IMR-90 (cell line): Measurements from ENCODE around the gene DENND1A. TPM values are rescaled to one million over a fixed set of nuclear protein-coding genes. Genes with fewer than 3 reads are reported as not detected.

Experiments
- ATAC-seq: fragments of 200-7000 bp; cut with Tn5 transposase; 2 replicates; pipeline ENCODE4 v1.9.1; 2020; ENCODE audit warnings: low read depth, mild to moderate bottlenecking, moderate library complexity
- BruUV-seq: library from RNA; stranded (reverse); fragments of 400-500 nt; replicated peaks from 2 replicates; lab custom pipeline; 2021; lab: Mats Ljungman, UMichigan
- CTCF ChIA-PET: fragments of 300-600 bp; formaldehyde crosslinking; extraction: SDS; loops from one replicate; lab custom pipeline; 2021; ENCODE audit warnings: antibody characterized with exemption; lab: Yijun Ruan, JAX
- POLR2A ChIA-PET: fragments of 300-600 bp; sonication (Branson Sonifier 250); formaldehyde crosslinking; loops from one replicate; lab custom pipeline; 2022; ENCODE audit warnings: antibody characterized with exemption; ENCODE audit not compliant: unreplicated experiment; lab: Charles Lee
- DNase-seq: peaks from one replicate; pipeline ENCODE4 v3.0.0; 2013
- H2AFZ ChIP-seq: replicated peaks from 2 replicates; pipeline ENCODE3; 2013; ENCODE audit warnings: low read length, mild to moderate bottlenecking; ENCODE audit not compliant: poor library complexity
- H2AK5ac ChIP-seq: 2 replicates; pipeline ENCODE4 v1.6.1; 2013; ENCODE audit warnings: low read depth, low read length, inconsistent platforms
- H2AK9ac ChIP-seq: replicated peaks from 2 replicates; pipeline ENCODE3; 2013; ENCODE audit warnings: mild to moderate bottlenecking, low read depth, low read length, moderate library complexity; ENCODE audit not compliant: poor library complexity
- H2BK120ac ChIP-seq: 2 replicates; pipeline ENCODE4 v1.6.1; 2013; ENCODE audit warnings: low read depth, low read length, inconsistent platforms
- H2BK15ac ChIP-seq: 3 replicates; pipeline ENCODE4 v1.6.1; 2013; ENCODE audit warnings: low read depth, low read length, inconsistent platforms
- H2BK20ac ChIP-seq: 2 replicates; pipeline ENCODE4 v1.6.1; 2013; ENCODE audit warnings: low read depth, mild to moderate bottlenecking, inconsistent platforms, low read length, moderate library complexity
- H2BK5ac ChIP-seq: 2 replicates; pipeline ENCODE4 v1.6.1; 2013; ENCODE audit warnings: mild to moderate bottlenecking, low read depth, low read length, inconsistent platforms; ENCODE audit not compliant: poor library complexity, severe bottlenecking
- H3K14ac ChIP-seq: replicated peaks from 2 replicates; pipeline ENCODE4 v1.6.1; 2013; ENCODE audit warnings: low read depth, low read length, inconsistent platforms
- H3K18ac ChIP-seq: 2 replicates; pipeline ENCODE4 v1.6.1; 2013; ENCODE audit warnings: low read depth, low read length, control low read depth
- H3K23ac ChIP-seq: 2 replicates; pipeline ENCODE4 v1.6.1; 2013; ENCODE audit warnings: low read depth, low read length, inconsistent platforms
- H3K27ac ChIP-seq: 2 replicates; pipeline ENCODE4 v1.5.1; 2013; ENCODE audit warnings: mild to moderate bottlenecking, control low read depth, low read length; ENCODE audit not compliant: insufficient read depth
- H3K27me3 ChIP-seq: 2 replicates; pipeline ENCODE4 v1.6.1; 2013; ENCODE audit warnings: low read length; ENCODE audit not compliant: control insufficient read depth, insufficient read depth
- H3K36me3 ChIP-seq: 2 replicates; pipeline ENCODE4 v1.6.1; 2013; ENCODE audit warnings: low read length, mixed read lengths; ENCODE audit not compliant: control insufficient read depth, insufficient read depth
- H3K4ac ChIP-seq: 2 replicates; pipeline ENCODE4 v1.6.1; 2013; ENCODE audit warnings: low read depth, low read length, inconsistent platforms
- H3K4me1 ChIP-seq: 2 replicates; pipeline ENCODE4 v1.6.1; 2013; ENCODE audit warnings: low read length, mixed read lengths; ENCODE audit not compliant: control insufficient read depth, insufficient read depth
- H3K4me2 ChIP-seq: 2 replicates; pipeline ENCODE4 v1.6.1; 2013; ENCODE audit warnings: low read depth, mild to moderate bottlenecking, control low read depth, low read length, moderate library complexity
- H3K4me3 ChIP-seq: 2 replicates; pipeline ENCODE4 v1.5.1; 2013; ENCODE audit warnings: low read depth, mild to moderate bottlenecking, control low read depth, low read length, moderate library complexity; ENCODE audit not compliant: insufficient read depth
- H3K56ac ChIP-seq: 2 replicates; pipeline ENCODE4 v1.6.1; 2013; ENCODE audit warnings: low read length, inconsistent platforms; ENCODE audit not compliant: insufficient read depth; ENCODE audit errors: extremely low read depth
- H3K79me1 ChIP-seq, 2 experiments: 2 replicates each; pipeline ENCODE4 v1.6.1; 2013; ENCODE audit warnings: low read length in 2 of 2, inconsistent platforms in 1 of 2, low read depth in 1 of 2
- H3K9ac ChIP-seq: 2 replicates; pipeline ENCODE4 v1.6.1; 2013; ENCODE audit warnings: low read depth, low read length, control low read depth
- H3K9me1 ChIP-seq: 2 replicates; pipeline ENCODE4 v1.6.1; 2013; ENCODE audit warnings: low read length, inconsistent platforms; ENCODE audit not compliant: insufficient read depth
- H3K9me3 ChIP-seq: 2 replicates; pipeline ENCODE4 v1.6.1; 2013; ENCODE audit warnings: low read length; ENCODE audit not compliant: control insufficient read depth, insufficient read depth
- H4K20me1 ChIP-seq: 2 replicates; pipeline ENCODE4 v1.6.1; 2013; ENCODE audit warnings: low read length, inconsistent platforms; ENCODE audit not compliant: insufficient read depth
- H4K5ac ChIP-seq: 2 replicates; pipeline ENCODE4 v1.6.1; 2013; ENCODE audit warnings: mild to moderate bottlenecking, low read depth, low read length, control low read depth
- H4K8ac ChIP-seq, 2 experiments: 2 replicates each; pipeline ENCODE4 v1.6.1; 2013; ENCODE audit warnings: low read depth in 2 of 2, low read length in 2 of 2, control low read depth in 1 of 2, inconsistent platforms in 1 of 2
- H4K91ac ChIP-seq: 2 replicates; pipeline ENCODE4 v1.6.1; 2013; ENCODE audit warnings: low read depth, low read length, inconsistent platforms; ENCODE audit not compliant: insufficient read depth
- CEBPB ChIP-seq: IDR thresholded peaks from 2 replicates; pipeline ENCODE4 v1.6.1; 2012; ENCODE audit warnings: low read depth, low read length, improper control_type of control experiment
- FOS ChIP-seq: fragments of 150-350 bp; IDR thresholded peaks from 2 replicates; pipeline ENCODE4 v1.6.1; 2016; ENCODE audit warnings: low read depth, low read length
- MAFK ChIP-seq: IDR thresholded peaks from 2 replicates; pipeline ENCODE4 v1.6.1; 2012; ENCODE audit warnings: low read depth, low read length, improper control_type of control experiment
- NFE2L2 ChIP-seq: fragments of 150-350 bp; IDR thresholded peaks from 2 replicates; pipeline ENCODE4 v1.6.1; 2016; ENCODE audit warnings: low read depth, mild to moderate bottlenecking, low read length
- WGBS, 2 experiments: methylation state at CpG; one replicate each; pipeline versions ENCODE4 v1.1.5 to v1.1.7; 2013; ENCODE audit warnings: missing lambda C conversion rate in 2 of 2; ENCODE audit not compliant: insufficient read length in 1 of 2; ENCODE audit errors: extremely low coverage in 2 of 2; 5-methylcytosine and 5-hydroxymethylcytosine counted together
- dilution Hi-C: fragments of 300-500 bp; cut with HindIII; formaldehyde crosslinking; loops from one replicate; pipeline ENCODE4 v1.14.3; 2018; ENCODE audit warnings: low sequenced_read_pairs; ENCODE audit not compliant: unreplicated experiment
- in situ Hi-C: fragments of 300-500 bp; cut with MboI; formaldehyde crosslinking; loops from 3 replicates; pipeline ENCODE4 v1.14.3; 2019; ENCODE audit warnings: low sequenced_read_pairs, inconsistent platforms, mixed read lengths
- intact Hi-C: fragments of 100-400 bp; cut with micrococcal nuclease; formaldehyde crosslinking; loops from 2 replicates; pipeline ENCODE4 v1.10.0; 2022
- polyA plus RNA-seq, 3 experiments: library from polyadenylated mRNA; depleted of rRNA; stranded (reverse); fragments of >200 nt; gene quantifications; 2 replicates each; pipeline ENCODE4 v1.2.3, GENCODE V29; 2012; ENCODE audit warnings: low replicate concordance in 1 of 3
- total RNA-seq: library from RNA; depleted of rRNA; stranded (reverse); fragments of >200 nt; gene quantifications from 2 replicates; pipeline ENCODE4 v1.2.3, GENCODE V29; 2012

Gene DENND1A
- total and polyA plus RNA-seq, 2 of the 4 experiments (the other 2 are of a cell fraction): 21.4 to 27.6 TPM

DNA sequence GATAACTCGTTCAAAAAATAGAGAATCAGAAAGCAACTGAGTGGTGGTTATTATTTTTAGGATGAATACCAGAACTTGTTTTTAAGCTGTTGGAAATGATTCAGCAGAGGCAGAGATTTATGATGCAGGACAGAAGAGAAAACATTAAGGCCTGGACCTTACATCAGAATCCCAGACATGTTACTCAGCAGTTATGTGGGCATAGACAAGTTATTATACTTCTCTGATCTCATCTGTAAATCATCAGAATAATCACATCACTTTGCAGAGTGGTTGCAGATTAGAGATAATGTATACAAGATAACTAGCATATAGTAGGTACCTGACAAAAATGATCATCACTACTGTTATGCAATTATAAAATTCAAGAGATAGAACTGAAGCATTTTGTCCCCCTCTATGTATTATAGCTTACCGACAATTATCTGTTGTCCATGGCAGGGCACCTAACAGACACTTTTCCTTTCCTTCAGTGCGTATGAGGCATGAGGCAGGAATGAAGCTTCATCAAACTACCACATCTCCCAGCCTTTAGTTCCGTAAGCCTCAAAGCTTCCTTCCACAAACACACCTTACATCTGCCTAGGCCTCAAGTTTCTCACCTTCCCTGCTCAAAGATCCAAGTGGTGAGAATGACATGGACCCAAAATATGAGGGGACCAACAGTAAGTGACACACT, 165.9 kb downstream of the DENND1A start:
- no peak overlapping the region for H2BK5ac ChIP-seq
- H4K8ac ChIP-seq: no peak overlapping the region
- POLR2A ChIA-PET: no interaction called here
- H2BK15ac ChIP-seq: no peak overlapping the region
- H2BK20ac ChIP-seq: no peak overlapping the region
- in situ Hi-C loops (no loop called here), intact Hi-C loops (no loop called here), dilution Hi-C loops (no loop called here)
- H3K18ac ChIP-seq: no peak overlapping the region
- H3K4ac ChIP-seq: no peak overlapping the region
- CTCF ChIA-PET: interaction anchor here (0.5 kb wide), 1 partner anchor 9 kb away, joined by 3 read pairs; no protein-coding TSS in a partner anchor
- 0 out of 4 replicates have a peak, but pooled peaks cover 0 to 2% of the 10 kb centered on the region in 2 experiments for H3K79me1 ChIP-seq
- TF ChIP-seq FOS (0 out of 2 replicates have a peak, but pooled peaks have one; percentile 19), CEBPB (peak; percentile 7; the same call in 1 of the 2 replicates), MAFK (peak; percentile 57), NFE2L2 (no peak)
- no peak overlapping the region for H3K4me3 ChIP-seq
- no peak overlapping the region for H2AFZ ChIP-seq
- peak; percentile 70 for ATAC-seq
- no peak overlapping the region for H2BK120ac ChIP-seq
- H3K36me3 ChIP-seq: no peaks in the 10 kb centered on the region
- no peaks in the 10 kb centered on the region for H4K20me1 ChIP-seq
- no peak overlapping the region for H3K23ac ChIP-seq
- no peak overlapping the region for H2AK9ac ChIP-seq
- peaks cover 8% of the 10 kb centered on the region for H3K4me1 ChIP-seq
- peaks cover 4% of the 10 kb centered on the region for H3K9me1 ChIP-seq
- no peak overlapping the region for H3K4me2 ChIP-seq
- H3K9ac ChIP-seq: no peak overlapping the region
- H3K56ac ChIP-seq: no peak overlapping the region
- no peaks in the 10 kb centered on the region for H3K9me3 ChIP-seq
- WGBS, 2 experiments: 88% methylated on average over 3 of the region's 4 CpGs; no CpG with 5 or more reads in 1 of the 2 experiments
- H2AK5ac ChIP-seq: no peak overlapping the region
- H4K5ac ChIP-seq: no peak overlapping the region
- H3K14ac ChIP-seq: no peak overlapping the region; the same call in 1 of the 2 replicates
- no TSS peak for BruUV-seq
- no peak overlapping the region for H3K27ac ChIP-seq
- H4K91ac ChIP-seq: no peak overlapping the region
- no peaks in the 10 kb centered on the region for H3K27me3 ChIP-seq
- DNase-seq: peak; percentile 84
